Heart left ventricle (tissue), 16 donors: ENCODE data around the gene LONRF2. TPM values are rescaled to one million over a fixed set of nuclear protein-coding genes. Genes with fewer than 3 reads are reported as not detected.

Source experiments
- ATAC-seq, 4 donors: fragments of 200-7000 bp; cut with Tn5 transposase; one replicate each; pipeline ENCODE4 v1.9.1; 2020 to 2022; ENCODE audit warnings: moderate library complexity in 4 of 4, mild to moderate bottlenecking in 3 of 4, moderate number of reproducible peaks in 1 of 4
- DNase-seq, 5 donors: peaks; one replicate each; pipeline ENCODE4 v3.0.0-alpha.2; 2020
- H3K27ac ChIP-seq, 12 donors: fragments of 200-600 bp; sonication (generic) in 4 of 12; one replicate each; pipeline versions ENCODE4 v1.5.0 to v1.8.0; 2016 to 2022; ENCODE audit warnings: mild to moderate bottlenecking in 2 of 12
- H3K27me3 ChIP-seq, 9 donors: fragments of 200-600 bp; sonication (generic) in 2 of 9; one replicate each; pipeline versions ENCODE4 v1.5.1 to v1.8.0; 2016 to 2022; ENCODE audit warnings: mild to moderate bottlenecking in 3 of 9
- H3K36me3 ChIP-seq, 9 donors: fragments of 200-600 bp; sonication (generic) in 2 of 9; one replicate each; pipeline versions ENCODE4 v1.5.0 to v1.8.0; 2018 to 2022; ENCODE audit warnings: mild to moderate bottlenecking in 2 of 9
- H3K4me1 ChIP-seq, 12 donors: fragments of 200-600 bp; sonication (generic) in 4 of 12; one replicate each; pipeline versions ENCODE4 v1.5.0 to v1.8.0; 2016 to 2022; ENCODE audit warnings: mild to moderate bottlenecking in 3 of 12
- H3K4me3 ChIP-seq, 12 donors: fragments of 200-600 bp; sonication (generic) in 4 of 12; one replicate each; pipeline versions ENCODE4 v1.5.0 to v1.8.0; 2017 to 2022; ENCODE audit warnings: mild to moderate bottlenecking in 9 of 12, moderate library complexity in 4 of 12
- H3K9me3 ChIP-seq, 12 donors: fragments of 200-600 bp; sonication (generic) in 4 of 12; one replicate each; pipeline versions ENCODE4 v1.5.0 to v1.8.0; 2016 to 2022; ENCODE audit warnings: mild to moderate bottlenecking in 1 of 12
- CTCF ChIP-seq, 12 donors: fragments of 200-600 bp; sonication (generic) in 4 of 12; IDR thresholded peaks; one replicate each; pipeline versions ENCODE4 v1.5.0 to v1.8.0; 2018 to 2022; ENCODE audit warnings: antibody characterized with exemption in 12 of 12, mild to moderate bottlenecking in 5 of 12
- POLR2A ChIP-seq, 2 donors: fragments of 450-650 bp; IDR thresholded peaks; one replicate each; pipeline ENCODE4 v1.6.1; 2017; ENCODE audit warnings: antibody characterized with exemption in 2 of 2, mild to moderate bottlenecking in 2 of 2, moderate library complexity in 2 of 2
- WGBS, 4 donors: extraction: QIAGEN DNeasy Blood & Tissue Kit in 2 of 4; methylation state at CpG; one replicate each; pipeline versions ENCODE4 v1.1.5 to v1.1.7; 2013 to 2018; 5-methylcytosine and 5-hydroxymethylcytosine counted together
- intact Hi-C, 10 donors: fragments of 100-400 bp; cut with DNase I; formaldehyde crosslinking; loops; one replicate each; pipeline versions ENCODE4 v1.11.1 to v1.14.2; 2022
- polyA plus RNA-seq, 2 donors: library from polyadenylated mRNA; stranded (reverse); fragments of 200-250 nt; gene quantifications; one replicate each; pipeline ENCODE4 v1.2.3, GENCODE V29; 2013
- total RNA-seq, 9 donors: library from RNA; depleted of rRNA in 2 of 9; stranded (reverse); fragments of >200 nt in 2 of 9; fragmentation: NEBNext Ultra II Directional in 3 of 9; extraction: Animal tissue kit (Norgen Biotek cat#: 25700) in 3 of 9; gene quantifications; one replicate each; pipeline versions ENCODE4 v1.1.0 to v1.2.4, GENCODE V29; 2016 to 2023
- donor health status: ischemic (EF 13 %, LVEDD 7.1; RV severe dilation, severe dysfunction).
- donor health status: healthy with polysubstance abuse.
- donor health status: DM: no; HTN: yes; CAD: no.
- donor health status: DM: no; HTN: no; CAD: no.
- donor health status: ischemic (EF 25% LVEDD 6.9; RV normal size, moderate dysfunction).
- donor health status: ischemic (EF 25% LVEDD 5.7; RV mildly dilated, moderate dysfunction).
- donor health status: healthy.
- donor health status: DM: yes; HTN: yes; CAD: no.
- donor health status: ischemic (EF 35%, LVEDD 5.7; RV mildly dilated, moderate dysfunction).
- donor health status: nonischemic (EF 11% LVEDD 7.7; RV severe dilation, severe dysfunction).
- donor health status: DM: yes; HTN: yes; CAD: no.
- donor health status: PGD.
- donor health status: ischemic (EF 29% LVEDD 5.4; RV normal size, mild dysfunction).
- donor health status: nonischemic (EF 23%, LVEDD 6.1; RV moderate dilation, normal function).

The LONRF2 gene
- total and polyA plus RNA-seq, 11 donors = 2.4 to 29.7 (median 16.5) TPM

- ATAC-seq = no peak
- intact Hi-C loops = no loop called here
- TF ChIP-seq POLR2A (IDR thresholded peaks at IDR 0.05) (no peak), CTCF (IDR thresholded peaks at IDR 0.05) (no peak)
- Histone ChIP-seq H3K4me3 (no peak overlapping the region), H3K4me1 (peaks cover 0 to 17% (median 0%) of the 10 kb centered on the region in 12 donors), H3K27ac (no peak overlapping the region), H3K9me3 (no peaks in the 10 kb centered on the region), H3K36me3 (peaks cover 0 to 5% (median 0%) of the 10 kb centered on the region in 9 donors), H3K27me3 (no peaks in the 10 kb centered on the region)
- 87 to 98% (median 90%) methylated on average over 4 of the region's 4 CpGs for WGBS, 4 donors
- no peak for DNase-seq
Observed at GRCh38 chr2:100276716-100277115, 45.6 kb downstream of the LONRF2 start.

GRCh38 chr2:100275200-100275589 is 47.1 kb downstream of the LONRF2 start:
- DNase-seq (no peak), ATAC-seq (no peak)
- Histone ChIP-seq H3K4me3 (no peak overlapping the region), H3K4me1 (peaks cover 0 to 13% (median 0%) of the 10 kb centered on the region in 12 donors), H3K36me3 (peaks cover 0 to 5% (median 0%) of the 10 kb centered on the region in 9 donors), H3K9me3 (no peaks in the 10 kb centered on the region), H3K27ac (no peak overlapping the region), H3K27me3 (no peaks in the 10 kb centered on the region)
- intact Hi-C loops = no loop called here
- TF ChIP-seq POLR2A (IDR thresholded peaks at IDR 0.05) (no peak), CTCF (IDR thresholded peaks at IDR 0.05) (no peak)
- 78 to 88% (median 84%) methylated on average over 6 to 10 of the region's 10 CpGs for WGBS, 4 donors

GRCh38 chr2:100274566-100275199 is 47.6 kb downstream of the LONRF2 start:
- DNase-seq (no peak), ATAC-seq (no peak)
- H3K27me3 ChIP-seq = no peaks in the 10 kb centered on the region
- peaks cover 0 to 5% (median 0%) of the 10 kb centered on the region in 9 donors for H3K36me3 ChIP-seq
- intact Hi-C loops = no loop called here
- H3K9me3 ChIP-seq = no peaks in the 10 kb centered on the region
- no peak for TF ChIP-seq CTCF (IDR thresholded peaks at IDR 0.05)
- no peak for TF ChIP-seq POLR2A (IDR thresholded peaks at IDR 0.05)
- peaks cover 0 to 13% (median 0%) of the 10 kb centered on the region in 12 donors for H3K4me1 ChIP-seq
- no peak overlapping the region for H3K27ac ChIP-seq
- WGBS, 4 donors = 90 to 94% (median 93%) methylated on average over 16 to 17 of the region's 17 CpGs
- H3K4me3 ChIP-seq = no peak overlapping the region

- TF ChIP-seq CTCF (IDR thresholded peaks at IDR 0.05) (no peak), POLR2A (IDR thresholded peaks at IDR 0.05) (no peak)
- ATAC-seq = no peak
- no peak for DNase-seq
- Histone ChIP-seq H3K27me3 (no peaks in the 10 kb centered on the region), H3K27ac (no peak overlapping the region), H3K9me3 (no peaks in the 10 kb centered on the region), H3K4me3 (no peak overlapping the region), H3K36me3 (peaks cover 0 to 5% (median 0%) of the 10 kb centered on the region in 9 donors), H3K4me1 (peaks cover 0 to 13% (median 0%) of the 10 kb centered on the region in 12 donors)
- 71 to 84% (median 77%) methylated on average over 6 of the region's 6 CpGs for WGBS, 4 donors
- intact Hi-C loops = no loop called here
Observed at GRCh38 chr2:100274076-100274475, 48.2 kb downstream of the LONRF2 start.
